ENCODE measurements around the gene CLTRN.

The CLTRN gene

GRCh38 chrX:15579778-15580747, 84.5 kb downstream of the CLTRN start:
- no peak for DNase-seq (ENCODE audit: low read depth)
- no peak overlapping the region for H3K4me3 ChIP-seq (ENCODE audit: low read depth, low read length)
- TF ChIP-seq CTCF (IDR thresholded peaks at IDR 0.05; ENCODE audit: low read depth, low read length, missing control alignments): no peak

All from GM12864 (cell line).